Prostate gland (tissue), 2 donors: ENCODE data around the gene OSBP2.

Experiments
- POLR2A ChIP-seq: fragments of 450-650 bp; IDR thresholded peaks from one replicate; pipeline ENCODE4 v1.6.1; 2016; ENCODE audit warnings: antibody characterized with exemption, mild to moderate bottlenecking
- TF ChIP-seq, protein P1 (sequence below), 4 experiments: fragments of 200-600 bp in 2 of 4; fragments of 450-650 bp in 2 of 4; sonication (generic) in 2 of 4; IDR thresholded peaks; 1 replicate in 3 of 4; 2 replicates in 1 of 4; pipeline ENCODE4 v1.5.1; 2016 to 2019; ENCODE audit warnings: antibody characterized with exemption in 4 of 4, mild to moderate bottlenecking in 2 of 4, moderate library complexity in 2 of 4

DNA sequence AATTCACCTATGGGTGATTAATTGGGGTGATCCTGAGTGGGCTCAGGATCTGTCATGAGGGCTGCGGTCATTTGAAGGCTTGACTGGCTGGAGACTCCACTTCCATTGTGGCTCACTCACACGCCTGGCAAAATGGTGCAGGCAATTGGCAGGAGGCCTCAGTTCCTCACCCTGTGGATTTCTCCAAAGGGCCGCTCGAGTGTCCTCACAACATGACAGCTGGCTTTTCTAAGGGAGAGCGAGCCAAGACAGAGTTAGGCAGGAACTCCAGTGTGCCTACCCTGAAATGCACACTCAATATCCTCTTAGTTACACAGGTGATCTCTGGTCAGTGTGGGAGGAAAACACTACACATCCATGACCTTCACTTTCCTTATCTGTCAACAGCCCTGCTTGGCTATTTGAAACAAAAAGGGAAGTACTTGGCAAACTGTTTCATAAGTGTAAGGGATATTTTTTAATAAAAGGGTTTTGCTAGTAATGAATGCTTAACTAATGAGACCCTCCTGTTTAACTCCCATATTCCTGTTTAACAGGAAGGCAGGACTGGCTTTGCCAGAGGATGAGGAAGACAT, 25.7 kb downstream of the OSBP2 start:
- TF ChIP-seq, protein P1, sequence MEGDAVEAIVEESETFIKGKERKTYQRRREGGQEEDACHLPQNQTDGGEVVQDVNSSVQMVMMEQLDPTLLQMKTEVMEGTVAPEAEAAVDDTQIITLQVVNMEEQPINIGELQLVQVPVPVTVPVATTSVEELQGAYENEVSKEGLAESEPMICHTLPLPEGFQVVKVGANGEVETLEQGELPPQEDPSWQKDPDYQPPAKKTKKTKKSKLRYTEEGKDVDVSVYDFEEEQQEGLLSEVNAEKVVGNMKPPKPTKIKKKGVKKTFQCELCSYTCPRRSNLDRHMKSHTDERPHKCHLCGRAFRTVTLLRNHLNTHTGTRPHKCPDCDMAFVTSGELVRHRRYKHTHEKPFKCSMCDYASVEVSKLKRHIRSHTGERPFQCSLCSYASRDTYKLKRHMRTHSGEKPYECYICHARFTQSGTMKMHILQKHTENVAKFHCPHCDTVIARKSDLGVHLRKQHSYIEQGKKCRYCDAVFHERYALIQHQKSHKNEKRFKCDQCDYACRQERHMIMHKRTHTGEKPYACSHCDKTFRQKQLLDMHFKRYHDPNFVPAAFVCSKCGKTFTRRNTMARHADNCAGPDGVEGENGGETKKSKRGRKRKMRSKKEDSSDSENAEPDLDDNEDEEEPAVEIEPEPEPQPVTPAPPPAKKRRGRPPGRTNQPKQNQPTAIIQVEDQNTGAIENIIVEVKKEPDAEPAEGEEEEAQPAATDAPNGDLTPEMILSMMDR (IDR thresholded peaks at IDR 0.05): no peak
- no peak for TF ChIP-seq POLR2A
